NCI-H69 (cell line): Measurements from ENCODE around the gene HECW1.

ENCODE experiments used
- DNase-seq: peaks from one replicate; lab custom pipeline; 2025; lab: John Stamatoyannopoulos, UW

Gene HECW1

DNA sequence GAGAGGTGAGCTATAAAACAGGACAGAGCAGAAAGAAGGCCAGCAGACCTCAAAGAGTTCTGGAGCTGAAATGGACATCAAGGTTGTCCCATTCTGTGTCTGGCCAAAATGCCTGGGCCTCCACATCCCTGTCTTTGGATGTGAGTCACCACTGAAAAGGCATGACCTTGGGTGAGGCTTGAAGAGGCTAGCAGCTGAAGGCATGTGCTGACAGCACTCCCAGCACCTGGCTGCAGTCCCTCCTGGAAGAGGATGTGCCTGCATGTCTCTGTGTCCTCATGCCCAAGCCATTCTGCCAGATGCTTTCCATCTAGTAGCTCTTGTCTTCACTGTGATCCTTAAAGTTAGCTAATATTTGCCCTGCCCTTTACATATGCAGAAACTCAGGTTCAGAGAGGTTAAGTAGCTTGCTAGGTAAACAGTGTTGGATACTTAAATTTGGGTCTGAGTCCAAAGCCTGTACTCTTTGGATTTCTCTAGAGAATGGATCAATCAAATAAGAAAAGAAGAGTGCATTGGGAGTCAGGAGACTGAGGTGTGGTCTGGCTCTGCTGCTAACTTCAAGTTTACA, 35.8 kb downstream of the HECW1 start:
- no peak for DNase-seq

DNA sequence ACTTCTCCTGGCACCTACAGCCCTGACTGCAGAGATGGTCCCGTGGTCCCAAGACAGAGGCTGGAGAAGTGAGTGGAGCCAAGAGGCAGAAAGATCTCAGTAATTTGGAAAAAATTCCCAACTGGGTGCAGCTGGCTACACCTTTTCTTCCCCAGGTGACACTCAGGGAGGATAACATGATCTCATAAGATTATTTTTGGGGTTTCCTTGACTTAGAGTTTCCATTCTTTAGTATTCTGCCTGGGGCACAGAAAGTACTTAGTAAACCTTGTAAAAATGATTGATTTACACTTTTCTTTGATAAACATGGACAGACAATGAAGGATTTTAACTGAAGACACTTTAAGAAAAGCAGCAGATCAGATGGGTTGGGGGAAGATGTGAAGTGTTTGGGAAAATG, 38.6 kb downstream of the HECW1 start:
- no peak for DNase-seq

- no peak for DNase-seq
Observed at GRCh38 chr7:43152696-43153095, 40.2 kb downstream of the HECW1 start.

GRCh38 chr7:43155636-43156035, 43.2 kb downstream of the HECW1 start:
- no peak for DNase-seq

DNA sequence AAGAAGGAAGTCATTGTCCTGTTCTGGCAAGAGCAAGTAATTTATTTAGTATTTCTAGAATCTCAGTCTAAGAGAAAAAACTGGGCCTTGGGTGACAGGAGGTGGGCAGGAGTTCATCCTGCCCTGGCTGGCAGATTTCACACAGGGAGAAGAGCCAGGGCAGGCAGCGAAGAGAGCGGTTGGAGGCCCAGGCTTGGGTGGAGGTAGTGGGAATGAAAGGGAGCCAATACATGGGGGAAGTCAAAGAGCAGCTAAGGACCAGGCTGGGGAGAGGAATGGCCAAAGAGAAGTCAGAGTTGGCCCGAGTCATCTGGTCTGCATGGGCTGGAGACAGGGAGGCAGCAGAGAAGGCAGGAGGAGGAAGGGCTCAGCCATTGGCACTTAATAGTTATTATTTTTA, 51.4 kb downstream of the HECW1 start:
- DNase-seq = no peak

GRCh38 chr7:43164757-43165156, 52.3 kb downstream of the HECW1 start:
- DNase-seq = no peak

GRCh38 chr7:43166686-43167085, 54.2 kb downstream of the HECW1 start:
- no peak for DNase-seq

DNA sequence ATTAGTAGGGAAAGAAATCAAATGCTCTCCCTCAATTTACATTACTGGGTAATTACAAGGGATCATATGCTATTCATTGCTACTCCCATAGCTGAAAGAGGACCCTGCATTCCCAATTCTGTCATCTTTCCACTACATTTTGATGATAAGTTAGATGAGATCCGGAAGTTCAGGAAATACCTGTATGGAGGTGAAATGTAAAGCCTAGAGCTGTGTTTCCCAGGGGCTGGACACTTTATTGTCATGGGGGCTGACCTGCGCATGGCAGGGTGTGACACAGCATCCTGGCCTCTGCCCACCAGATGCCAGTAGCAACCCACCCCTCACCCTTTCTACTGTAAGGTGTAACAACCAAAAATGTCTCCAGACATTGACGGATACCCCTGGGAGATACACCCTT, 56.6 kb downstream of the HECW1 start:
- DNase-seq = no peak

DNA sequence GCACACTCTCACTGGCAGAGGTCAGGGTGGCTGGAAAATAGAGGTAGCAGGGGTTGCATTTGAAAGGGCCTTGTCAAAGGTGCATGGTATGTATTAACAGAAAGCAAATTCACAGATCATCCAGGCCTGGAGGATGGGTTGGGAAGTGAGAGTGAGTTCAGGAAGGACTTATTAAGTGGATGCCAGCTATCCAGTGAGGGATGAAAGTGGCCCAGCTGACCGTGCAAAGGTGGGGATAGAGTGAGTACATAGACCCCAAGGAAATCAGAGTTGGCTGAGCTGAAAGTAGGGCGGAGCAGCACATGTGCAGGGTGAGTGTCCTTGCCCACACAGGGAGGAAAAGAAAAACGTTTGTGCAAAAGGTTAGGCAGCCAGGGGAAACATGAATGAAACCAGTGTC, 58.1 kb downstream of the HECW1 start:
- no peak for DNase-seq

GRCh38 chr7:43175570-43176200, 63.2 kb downstream of the HECW1 start:
- DNase-seq = no peak

DNA sequence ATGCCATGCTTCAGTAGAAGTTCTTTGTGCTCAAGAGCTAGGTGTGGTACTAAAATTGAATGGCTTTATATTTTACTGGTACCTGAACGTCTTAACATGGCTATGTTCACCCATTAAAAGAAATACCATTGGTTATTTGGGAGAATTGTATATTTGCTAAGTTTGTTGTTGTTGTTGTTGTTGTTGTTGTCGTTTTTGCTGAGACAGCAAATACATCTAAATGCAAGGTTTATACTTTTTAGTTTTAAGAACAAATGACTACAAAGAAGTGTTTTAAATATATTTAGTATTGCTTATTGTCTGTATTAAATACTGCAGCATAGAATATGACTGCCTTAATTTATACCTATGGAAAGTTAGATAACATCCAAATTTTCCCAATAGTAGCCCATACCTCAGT, 66.9 kb downstream of the HECW1 start:
- no peak for DNase-seq

DNA sequence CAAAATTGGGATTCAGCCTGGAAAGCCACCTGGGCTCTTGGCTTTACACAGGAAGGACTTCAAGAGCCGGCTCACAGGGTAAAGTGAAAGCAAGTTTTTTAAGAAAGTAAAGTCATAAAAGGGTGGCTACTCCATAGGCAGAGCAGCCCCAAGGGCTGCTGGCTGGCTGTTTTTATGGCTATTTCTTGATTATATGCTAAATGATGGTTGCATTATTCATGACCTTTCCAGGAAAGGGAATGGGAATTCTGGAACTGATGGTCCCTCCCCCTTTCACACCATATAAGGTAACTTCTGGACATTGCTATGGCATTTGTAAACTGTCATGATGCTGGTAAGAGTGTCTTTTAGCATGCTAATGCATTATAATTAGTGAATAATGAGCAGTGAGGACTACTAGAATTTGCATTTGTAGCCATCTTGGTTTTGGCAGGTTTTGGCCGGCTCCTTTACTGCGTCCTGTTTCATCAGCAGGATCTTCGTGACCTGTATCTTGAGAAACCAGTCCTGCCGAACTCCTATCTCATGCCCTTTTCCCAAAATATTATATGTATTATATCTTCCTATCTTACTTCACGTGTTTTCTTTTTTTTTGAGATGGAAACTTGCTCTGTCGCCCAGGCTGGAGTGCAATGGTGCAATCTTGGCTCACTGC, 80.5 kb downstream of the HECW1 start:
- DNase-seq = no peak

GRCh38 chr7:43193893-43194292, 81.4 kb downstream of the HECW1 start:
- DNase-seq = no peak

GRCh38 chr7:43195256-43195655, 82.8 kb downstream of the HECW1 start:
- no peak for DNase-seq

DNA sequence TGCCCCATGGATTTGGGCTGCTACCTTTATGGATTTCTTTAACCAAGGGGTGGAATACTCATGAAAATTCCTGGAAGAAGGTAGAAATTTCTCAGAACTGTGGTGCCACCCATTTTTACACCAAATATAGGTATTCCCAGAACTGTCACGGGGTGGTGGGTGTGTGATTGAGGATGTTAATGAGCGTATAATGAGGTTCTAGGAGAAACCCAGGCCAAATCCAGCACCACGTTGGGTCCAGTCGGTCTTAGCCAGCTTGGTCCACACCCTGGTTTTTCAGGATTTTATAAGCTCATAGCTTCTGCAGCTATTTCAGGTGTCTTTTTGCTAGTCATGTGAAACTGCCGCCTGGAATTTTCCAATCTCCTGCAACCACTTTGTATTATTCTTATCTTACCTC, 83.3 kb downstream of the HECW1 start:
- no peak for DNase-seq

DNA sequence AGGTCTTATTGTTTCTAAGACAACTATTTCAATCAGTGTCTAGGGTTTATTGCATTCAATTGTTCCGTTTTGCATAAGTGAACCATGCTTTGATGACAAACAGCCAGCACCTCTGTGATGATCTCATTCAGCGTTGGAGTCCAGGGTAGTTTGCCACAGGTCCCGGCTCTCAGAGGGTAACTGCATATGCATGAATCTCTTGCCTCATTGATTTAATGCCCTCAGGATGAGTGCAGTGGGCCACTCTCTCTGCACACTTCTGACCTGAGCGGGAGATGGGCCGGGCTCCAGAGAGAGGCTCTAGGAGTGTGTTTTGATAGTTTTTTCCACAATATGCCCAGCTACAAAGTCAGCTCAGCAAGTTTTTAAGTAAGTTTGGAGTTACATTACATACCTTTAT, 83.9 kb downstream of the HECW1 start:
- no peak for DNase-seq

- DNase-seq = no peak
Observed at GRCh38 chr7:43198016-43198415, 85.6 kb downstream of the HECW1 start.

DNA sequence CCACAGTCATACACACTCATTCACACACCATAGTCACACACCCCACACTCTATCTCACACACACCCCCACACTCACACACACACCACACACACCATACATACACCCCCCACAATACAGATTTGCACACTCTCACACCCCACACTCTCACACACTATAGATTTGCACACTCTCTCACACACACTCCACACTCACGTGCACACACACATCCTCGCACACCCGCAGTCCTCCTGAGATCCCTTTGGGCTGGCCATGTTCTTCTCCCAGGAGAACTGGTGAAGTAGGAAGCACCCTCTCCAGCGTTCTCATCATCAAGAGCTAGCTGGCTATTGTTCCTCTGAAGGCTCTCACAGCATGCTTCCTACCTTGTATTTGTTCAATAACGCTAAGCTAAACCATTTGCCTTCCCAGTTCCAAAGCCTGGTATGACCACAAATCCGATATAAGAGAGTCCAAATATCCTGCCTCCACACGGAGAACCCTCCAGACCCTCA, 86.2 kb downstream of the HECW1 start:
- no peak for DNase-seq

- no peak for DNase-seq
Observed at GRCh38 chr7:43199371-43200160, 87.1 kb downstream of the HECW1 start.

DNA sequence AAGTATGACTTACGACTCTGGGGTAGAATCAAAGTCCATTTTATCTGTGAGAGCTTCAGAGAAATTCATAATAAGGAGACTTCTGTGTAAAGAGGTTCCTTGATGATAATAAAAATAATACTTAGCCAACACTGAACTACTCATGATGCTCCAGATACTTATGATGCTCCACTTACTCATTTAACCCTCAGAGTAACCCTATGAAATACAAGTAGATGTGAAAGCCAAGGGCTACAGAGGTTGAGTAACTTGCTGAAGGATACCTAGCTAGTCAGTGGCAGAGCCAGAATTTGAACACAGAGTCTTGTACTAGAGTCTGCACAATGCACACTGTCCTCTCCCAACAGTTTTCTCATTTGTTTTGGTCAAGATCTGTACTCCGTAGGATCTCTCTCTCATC, 89.5 kb downstream of the HECW1 start:
- no peak for DNase-seq

GRCh38 chr7:43204081-43204480, 91.6 kb downstream of the HECW1 start:
- no peak for DNase-seq

GRCh38 chr7:43205171-43205795, 92.8 kb downstream of the HECW1 start:
- DNase-seq = no peak
